ENCODE results near the gene ST6GALNAC3. TPM values are rescaled to one million over a fixed set of nuclear protein-coding genes. Genes with fewer than 3 reads are reported as not detected.
"Not testable (repeated sequence)": the region's sequence is repeated elsewhere in the genome, so short reads cannot be mapped to it uniquely, and the experiment has no call there.

ST6GALNAC3 gene
- total RNA-seq, 1 donor from 2014 or later: 0.26 TPM

GRCh38 chr1:76121850-76122249, 47.3 kb downstream of the ST6GALNAC3 start:
- no peak for TF ChIP-seq CTCF (IDR thresholded peaks at IDR 0.05; ENCODE audit: insufficient read depth, low read length, severe bottlenecking)
- FAIRE-seq: no peak

GRCh38 chr1:76122271-76122670, 47.7 kb downstream of the ST6GALNAC3 start:
- H3K36me3 ChIP-seq (ENCODE audit: control insufficient read depth, insufficient read depth, low read length): no peaks in the 10 kb centered on the region
- DNase-seq (ENCODE audit: low read depth) (no peak), FAIRE-seq (no peak)
- no peak overlapping the region for H3K4me3 ChIP-seq (ENCODE audit: low read depth, low read length)
- H3K27me3 ChIP-seq (ENCODE audit: control insufficient read depth, insufficient read depth, low read length): no peaks in the 10 kb centered on the region
- no peak for TF ChIP-seq CTCF (IDR thresholded peaks at IDR 0.05; ENCODE audit: insufficient read depth, low read length, severe bottlenecking)

More at GRCh38 chr1:76121850-76122249, 47.3 kb downstream of the ST6GALNAC3 start:
- Histone ChIP-seq H3K27me3 (ENCODE audit: control insufficient read depth, insufficient read depth, low read length) (no peaks in the 10 kb centered on the region), H3K4me3 (ENCODE audit: low read depth, low read length) (no peak overlapping the region), H3K36me3 (ENCODE audit: control insufficient read depth, insufficient read depth, low read length) (no peaks in the 10 kb centered on the region)
- no peak for DNase-seq (ENCODE audit: low read depth)

- not testable (repeated sequence) for H3K27me3 ChIP-seq (ENCODE audit: control insufficient read depth, insufficient read depth, low read length); FAIRE-seq; H3K36me3 ChIP-seq (ENCODE audit: control insufficient read depth, insufficient read depth, low read length); DNase-seq (ENCODE audit: low read depth); H3K4me3 ChIP-seq (ENCODE audit: low read depth, low read length)
These were observed 49.0 kb downstream of the ST6GALNAC3 start for GRCh38 chr1:76123411-76124064.

- H3K36me3 ChIP-seq (ENCODE audit: control insufficient read depth, insufficient read depth, low read length): no peaks in the 10 kb centered on the region
- FAIRE-seq (no peak), DNase-seq (ENCODE audit: low read depth) (no peak)
- TF ChIP-seq CTCF (IDR thresholded peaks at IDR 0.05; ENCODE audit: insufficient read depth, low read length, severe bottlenecking): no peak
- no peak overlapping the region for H3K4me3 ChIP-seq (ENCODE audit: low read depth, low read length)
- H3K27me3 ChIP-seq (ENCODE audit: control insufficient read depth, insufficient read depth, low read length): no peaks in the 10 kb centered on the region
These were observed 49.6 kb downstream of the ST6GALNAC3 start for GRCh38 chr1:76124196-76124595.

- no peak overlapping the region for H3K4me3 ChIP-seq (ENCODE audit: low read depth, low read length)
- H3K27me3 ChIP-seq (ENCODE audit: control insufficient read depth, insufficient read depth, low read length): no peaks in the 10 kb centered on the region
- no peaks in the 10 kb centered on the region for H3K36me3 ChIP-seq (ENCODE audit: control insufficient read depth, insufficient read depth, low read length)
- FAIRE-seq (no peak), DNase-seq (ENCODE audit: low read depth) (no peak)
- no peak for TF ChIP-seq CTCF (IDR thresholded peaks at IDR 0.05; ENCODE audit: insufficient read depth, low read length, severe bottlenecking)
These were observed 51.1 kb downstream of the ST6GALNAC3 start for GRCh38 chr1:76125473-76126219.

- DNase-seq (ENCODE audit: low read depth) (no peak), FAIRE-seq (no peak)
These were observed 53.5 kb downstream of the ST6GALNAC3 start for GRCh38 chr1:76128096-76128495.

More at GRCh38 chr1:76128096-76128495, 53.5 kb downstream of the ST6GALNAC3 start:
- Histone ChIP-seq H3K27me3 (ENCODE audit: control insufficient read depth, insufficient read depth, low read length) (no peaks in the 10 kb centered on the region), H3K4me3 (ENCODE audit: low read depth, low read length) (no peak overlapping the region), H3K36me3 (ENCODE audit: control insufficient read depth, insufficient read depth, low read length) (no peaks in the 10 kb centered on the region)
- no peak for TF ChIP-seq CTCF (IDR thresholded peaks at IDR 0.05; ENCODE audit: insufficient read depth, low read length, severe bottlenecking)

All from bronchial epithelial cell (primary cell).